ENCODE results near the gene METAP1.

DNA sequence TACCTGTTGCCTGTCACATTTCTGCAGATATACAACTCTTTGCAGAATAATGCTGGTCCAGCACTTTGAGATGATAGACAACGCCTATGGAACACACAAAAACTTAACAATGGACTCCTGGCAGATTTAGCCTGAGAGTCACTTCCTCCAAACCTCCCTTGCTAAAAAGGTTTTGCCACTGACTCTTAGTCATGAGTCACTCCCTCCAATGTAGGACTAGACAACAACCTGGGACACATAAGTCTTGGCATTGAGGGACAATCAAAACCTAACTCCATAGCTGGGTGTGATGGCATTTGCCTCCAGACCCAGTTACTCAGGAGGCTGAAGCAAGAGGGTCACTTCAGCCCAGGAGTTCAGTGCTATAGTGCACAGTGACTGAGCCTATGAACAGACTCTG, 44.6 kb upstream of the METAP1 start:
- TF ChIP-seq, protein P1, sequence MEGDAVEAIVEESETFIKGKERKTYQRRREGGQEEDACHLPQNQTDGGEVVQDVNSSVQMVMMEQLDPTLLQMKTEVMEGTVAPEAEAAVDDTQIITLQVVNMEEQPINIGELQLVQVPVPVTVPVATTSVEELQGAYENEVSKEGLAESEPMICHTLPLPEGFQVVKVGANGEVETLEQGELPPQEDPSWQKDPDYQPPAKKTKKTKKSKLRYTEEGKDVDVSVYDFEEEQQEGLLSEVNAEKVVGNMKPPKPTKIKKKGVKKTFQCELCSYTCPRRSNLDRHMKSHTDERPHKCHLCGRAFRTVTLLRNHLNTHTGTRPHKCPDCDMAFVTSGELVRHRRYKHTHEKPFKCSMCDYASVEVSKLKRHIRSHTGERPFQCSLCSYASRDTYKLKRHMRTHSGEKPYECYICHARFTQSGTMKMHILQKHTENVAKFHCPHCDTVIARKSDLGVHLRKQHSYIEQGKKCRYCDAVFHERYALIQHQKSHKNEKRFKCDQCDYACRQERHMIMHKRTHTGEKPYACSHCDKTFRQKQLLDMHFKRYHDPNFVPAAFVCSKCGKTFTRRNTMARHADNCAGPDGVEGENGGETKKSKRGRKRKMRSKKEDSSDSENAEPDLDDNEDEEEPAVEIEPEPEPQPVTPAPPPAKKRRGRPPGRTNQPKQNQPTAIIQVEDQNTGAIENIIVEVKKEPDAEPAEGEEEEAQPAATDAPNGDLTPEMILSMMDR (IDR thresholded peaks at IDR 0.05; ENCODE audit: low read depth, low read length, poor library complexity, severe bottlenecking): no peak
- TF ChIP-seq EZH2phosphoT487 (IDR thresholded peaks at IDR 0.05; ENCODE audit: borderline replicate concordance, low read length): no peak

Data from DOHH2 (cell line).